A549 (cell line): ENCODE data around the gene CXorf66.

Source experiments
- CEBPB ChIP-seq, 2 experiments: fragments of >200 bp in 1 of 2; sonication (Bioruptor Twin) in 1 of 2; formaldehyde crosslinking in 1 of 2; IDR thresholded peaks; 2 replicates each; pipeline ENCODE4 v1.6.1; 2012 to 2016
- CTCF ChIP-seq: fragments of >200 bp; sonication (Bioruptor Twin); formaldehyde crosslinking; IDR thresholded peaks from 3 replicates; pipeline ENCODE4 v1.5.1; 2016
- EP300 ChIP-seq, 2 experiments: fragments of >200 bp; sonication (Bioruptor Twin); formaldehyde crosslinking; IDR thresholded peaks; 2 replicates in 1 of 2; 3 replicates in 1 of 2; pipeline ENCODE4 v1.6.1; 2016 to 2017
- FOSB ChIP-seq: fragments of 250-450 bp; sonication (Bioruptor Pico); IDR thresholded peaks from 2 replicates; pipeline ENCODE4 v1.5.0; 2020; ENCODE audit warnings: mild to moderate bottlenecking, moderate library complexity
- FOSL2 ChIP-seq, 2 experiments: fragments of 450-650 bp in 1 of 2; fragments of >200 bp in 1 of 2; sonication (Bioruptor Twin) in 1 of 2; formaldehyde crosslinking; IDR thresholded peaks; 2 replicates each; pipeline versions ENCODE4 v1.5.0 to v1.6.1; 2016 to 2020; ENCODE audit warnings: mild to moderate bottlenecking in 1 of 2, moderate library complexity in 1 of 2
- JUN ChIP-seq, 2 experiments: fragments of >200 bp; sonication (Bioruptor Twin); formaldehyde crosslinking; IDR thresholded peaks; 2 replicates in 1 of 2; 3 replicates in 1 of 2; pipeline ENCODE4 v1.6.1; 2016 to 2017
- KDM1A ChIP-seq: fragments of 200-600 bp; sonication (generic); IDR thresholded peaks from 2 replicates; pipeline ENCODE4 v1.6.1; 2016; ENCODE audit warnings: low read depth, mild to moderate bottlenecking
- NFE2L2 ChIP-seq: fragments of 150-350 bp; conservative IDR thresholded peaks from 2 replicates; pipeline ENCODE4 v1.6.1; 2014; ENCODE audit warnings: low read length
- POLR2A ChIP-seq: IDR thresholded peaks from 2 replicates; pipeline ENCODE4 v1.6.1; 2012; ENCODE audit warnings: mild to moderate bottlenecking, low read length
- REST ChIP-seq: fragments of 200-600 bp; sonication (generic); IDR thresholded peaks from 2 replicates; pipeline ENCODE4 v1.6.1; 2016; ENCODE audit warnings: antibody characterized with exemption, mild to moderate bottlenecking, moderate library complexity
- USF2 ChIP-seq: fragments of 450-650 bp; IDR thresholded peaks from 2 replicates; pipeline ENCODE4 v1.6.1; 2014; ENCODE audit warnings: antibody characterized with exemption

- TF ChIP-seq CTCF (no peak), KDM1A (no peak), USF2 (no peak), REST (no peak), POLR2A (no peak), FOSB (CRISPR knock-in tag) (no peak), CEBPB (IDR thresholded peaks at IDR 0.05) (no peak), JUN (IDR thresholded peaks at IDR 0.05) (no peak), FOSL2 (IDR thresholded peaks at IDR 0.05) (no peak), FOSL2 (CRISPR knock-in tag; IDR thresholded peaks at IDR 0.05) (no peak), EP300 (IDR thresholded peaks at IDR 0.05) (no peak), NFE2L2 (no peak)
Observed at GRCh38 chrX:139949703-139950102, 15.6 kb downstream of the CXorf66 start.
